ENCODE data around the gene CDK7.

CDK7 gene

DNA sequence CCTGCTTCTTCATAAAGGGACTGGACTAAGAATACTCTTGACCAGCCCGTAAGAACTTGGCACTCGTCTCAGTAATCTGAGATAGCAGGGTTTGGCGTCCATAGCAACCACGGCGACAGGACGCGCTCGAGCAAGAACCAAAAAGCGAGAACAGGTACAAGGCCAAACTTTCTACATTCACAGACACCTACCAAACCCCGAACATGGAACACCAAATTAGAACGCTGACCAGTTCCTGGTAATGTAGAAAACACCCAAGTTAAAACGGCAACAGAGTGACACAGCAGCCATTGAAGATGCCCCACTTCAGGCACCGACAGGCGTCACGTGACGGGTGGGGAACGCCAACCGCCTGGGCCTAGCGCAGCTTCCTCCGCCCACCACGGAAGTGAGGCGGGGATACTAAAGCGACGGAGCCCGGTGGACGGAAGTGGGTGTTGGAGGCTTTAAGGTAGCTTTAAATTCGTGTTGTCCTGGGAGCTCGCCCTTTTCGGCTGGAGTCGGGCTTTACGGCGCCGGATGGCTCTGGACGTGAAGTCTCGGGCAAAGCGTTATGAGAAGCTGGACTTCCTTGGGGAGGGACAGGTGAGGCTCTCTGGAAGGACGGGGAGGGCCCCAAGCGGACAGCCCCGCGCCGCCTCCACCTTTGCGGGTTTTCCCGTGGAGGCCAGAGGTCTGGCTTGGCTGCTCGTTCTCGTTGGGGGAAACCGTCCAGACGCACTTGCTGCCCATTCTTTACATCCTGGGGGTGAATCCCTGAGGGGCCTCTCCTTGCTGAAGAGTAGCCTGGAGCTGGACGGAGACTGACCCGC lies at the start of gene CDK7:
Gene CDK7 (plus strand): TSS at position 430 of the 812 bp plus-strand sequence. CDS start 90 bp downstream, at position 520.
- H3K4me3 ChIP-seq (ENCODE audit: low read depth, low read length) = peak within 1 kb of the TSS; percentile 96
- TF ChIP-seq, protein P1, sequence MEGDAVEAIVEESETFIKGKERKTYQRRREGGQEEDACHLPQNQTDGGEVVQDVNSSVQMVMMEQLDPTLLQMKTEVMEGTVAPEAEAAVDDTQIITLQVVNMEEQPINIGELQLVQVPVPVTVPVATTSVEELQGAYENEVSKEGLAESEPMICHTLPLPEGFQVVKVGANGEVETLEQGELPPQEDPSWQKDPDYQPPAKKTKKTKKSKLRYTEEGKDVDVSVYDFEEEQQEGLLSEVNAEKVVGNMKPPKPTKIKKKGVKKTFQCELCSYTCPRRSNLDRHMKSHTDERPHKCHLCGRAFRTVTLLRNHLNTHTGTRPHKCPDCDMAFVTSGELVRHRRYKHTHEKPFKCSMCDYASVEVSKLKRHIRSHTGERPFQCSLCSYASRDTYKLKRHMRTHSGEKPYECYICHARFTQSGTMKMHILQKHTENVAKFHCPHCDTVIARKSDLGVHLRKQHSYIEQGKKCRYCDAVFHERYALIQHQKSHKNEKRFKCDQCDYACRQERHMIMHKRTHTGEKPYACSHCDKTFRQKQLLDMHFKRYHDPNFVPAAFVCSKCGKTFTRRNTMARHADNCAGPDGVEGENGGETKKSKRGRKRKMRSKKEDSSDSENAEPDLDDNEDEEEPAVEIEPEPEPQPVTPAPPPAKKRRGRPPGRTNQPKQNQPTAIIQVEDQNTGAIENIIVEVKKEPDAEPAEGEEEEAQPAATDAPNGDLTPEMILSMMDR (IDR thresholded peaks at IDR 0.05; ENCODE audit: insufficient read depth, low read length, missing control alignments) = no peak
- CTCF ChIA-PET = interaction anchor here (1.1 kb wide), 1 partner anchor 100 kb away, joined by 3 read pairs; no protein-coding TSS in a partner anchor
- POLR2A ChIA-PET = interaction anchor here (0.6 to 1.5 kb wide), 3 partner anchors 12 to 135 kb away, joined by 3 to 7 read pairs (median 3); no protein-coding TSS in a partner anchor
- DNase-seq (ENCODE audit: low read depth, low spot score) = peak; percentile 47

DNA sequence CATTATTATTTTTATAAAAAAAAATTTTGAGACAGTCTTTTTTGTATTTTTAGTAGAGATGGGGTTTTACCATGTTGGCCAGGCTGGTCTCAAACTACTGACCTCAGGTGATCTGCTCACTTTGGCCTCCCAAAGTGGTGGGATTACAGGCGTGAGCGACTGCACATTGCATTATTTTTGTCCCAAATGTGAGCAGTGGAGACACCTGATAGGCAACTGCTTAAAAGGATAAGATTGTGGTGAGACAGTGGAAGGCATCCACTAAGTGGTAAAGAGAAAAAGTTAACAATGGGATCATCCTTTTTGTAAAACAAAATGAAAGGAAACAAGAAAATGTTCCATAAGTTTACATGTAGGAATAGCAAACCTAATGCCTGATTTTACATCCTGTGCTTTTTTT lies 47.3 kb upstream of the CDK7 start:
- no peak for DNase-seq (ENCODE audit: low read depth, low spot score)
- TF ChIP-seq, protein P1 (IDR thresholded peaks at IDR 0.05; ENCODE audit: insufficient read depth, low read length, missing control alignments) = no peak
- ChIA-PET CTCF (no interaction called here), POLR2A (no interaction called here)
- no peak overlapping the region for H3K4me3 ChIP-seq (ENCODE audit: low read depth, low read length)

DNA sequence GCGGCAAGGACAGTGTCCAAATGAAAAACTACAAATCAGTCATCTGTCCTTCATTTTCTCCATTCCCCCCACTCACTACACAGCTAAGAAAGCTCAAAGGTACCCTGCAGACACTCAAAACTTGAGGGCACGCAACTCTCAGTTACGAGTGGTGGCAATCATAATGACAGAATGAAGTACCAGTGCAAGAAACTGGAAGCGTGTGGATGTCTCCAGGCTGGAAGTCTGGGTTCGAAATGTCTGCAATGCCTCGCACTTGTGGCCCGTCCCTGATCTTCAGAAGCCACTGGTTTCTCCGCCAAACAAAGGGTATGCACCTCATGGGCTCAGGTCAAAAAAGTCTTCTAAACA lies 45.9 kb upstream of the CDK7 start:
- TF ChIP-seq, protein P1 (IDR thresholded peaks at IDR 0.05; ENCODE audit: insufficient read depth, low read length, missing control alignments) = no peak
- H3K4me3 ChIP-seq (ENCODE audit: low read depth, low read length) = peak overlapping the region; percentile 78
- POLR2A ChIA-PET = interaction anchor here (1.2 to 1.7 kb wide), 2 partner anchors 9 to 146 kb away, joined by 3 to 4 read pairs; no protein-coding TSS in a partner anchor
- DNase-seq (ENCODE audit: low read depth, low spot score) = no peak
- CTCF ChIA-PET = interaction anchor here (1.7 kb wide), 1 partner anchor 15 kb away, joined by 4 read pairs; no protein-coding TSS in a partner anchor

DNA sequence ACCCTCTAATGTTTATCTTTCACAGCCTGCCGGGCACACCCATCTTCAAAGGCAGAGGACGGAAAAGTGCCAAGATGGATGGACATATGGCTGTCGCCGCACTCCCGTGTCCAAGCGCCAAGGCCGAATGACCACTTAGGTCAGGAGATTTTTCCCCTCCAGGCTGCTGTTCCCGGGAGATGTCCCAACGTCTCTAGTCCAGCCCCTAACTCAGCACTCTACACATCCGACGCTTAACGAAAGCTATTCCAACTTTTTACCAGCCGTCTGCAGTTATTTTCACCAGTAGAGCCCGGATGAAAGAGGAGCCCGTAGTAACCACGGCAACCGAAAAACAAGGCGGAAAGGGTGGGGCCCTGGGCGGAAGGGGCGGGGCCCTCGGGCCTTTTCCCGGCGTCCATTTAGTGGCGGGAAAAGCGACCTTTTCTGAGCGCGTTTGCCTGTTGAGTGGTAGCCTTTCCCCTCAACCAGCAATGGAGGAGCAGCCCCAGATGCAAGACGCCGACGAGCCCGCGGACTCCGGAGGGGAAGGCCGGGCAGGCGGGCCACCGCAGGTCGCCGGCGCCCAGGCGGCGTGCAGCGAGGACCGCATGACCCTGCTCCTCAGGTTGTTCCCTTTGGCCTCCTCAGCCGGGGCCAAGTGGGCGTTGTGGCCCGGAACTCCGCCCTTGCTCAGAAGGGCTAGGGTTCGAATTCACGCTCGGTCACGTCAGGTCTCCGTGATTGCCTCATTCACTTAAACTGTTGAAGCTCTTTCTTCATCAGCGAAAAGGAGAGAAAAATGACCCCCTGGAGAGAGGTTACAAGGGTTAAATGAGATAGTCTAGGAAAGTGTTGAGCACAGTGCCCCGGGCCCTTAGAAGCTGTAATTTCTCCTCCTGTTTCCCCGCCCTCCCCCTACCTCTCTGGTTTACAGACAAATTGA lies 45.3 kb upstream of the CDK7 start, which contains the start of gene CENPH:
Gene CENPH (plus strand): TSS at position 422 of the 925 bp plus-strand sequence. CDS start 52 bp downstream, at position 474.
- peak within 1 kb of the TSS; percentile 78 for H3K4me3 ChIP-seq (ENCODE audit: low read depth, low read length)
- peak; percentile 31 for DNase-seq (ENCODE audit: low read depth, low spot score)
- TF ChIP-seq, protein P1 (IDR thresholded peaks at IDR 0.05; ENCODE audit: insufficient read depth, low read length, missing control alignments) = no peak
- CTCF ChIA-PET = interaction anchor here (1.1 to 1.7 kb wide), 2 partner anchors 16 to 96 kb away, joined by 3 to 4 read pairs; partner anchors contain the start of gene SLC30A5
- POLR2A ChIA-PET = interaction anchor here (1.1 to 1.7 kb wide), 4 partner anchors 9 to 145 kb away, joined by 3 to 4 read pairs (median 4); partner anchors contain the start of gene CCNB1

DNA sequence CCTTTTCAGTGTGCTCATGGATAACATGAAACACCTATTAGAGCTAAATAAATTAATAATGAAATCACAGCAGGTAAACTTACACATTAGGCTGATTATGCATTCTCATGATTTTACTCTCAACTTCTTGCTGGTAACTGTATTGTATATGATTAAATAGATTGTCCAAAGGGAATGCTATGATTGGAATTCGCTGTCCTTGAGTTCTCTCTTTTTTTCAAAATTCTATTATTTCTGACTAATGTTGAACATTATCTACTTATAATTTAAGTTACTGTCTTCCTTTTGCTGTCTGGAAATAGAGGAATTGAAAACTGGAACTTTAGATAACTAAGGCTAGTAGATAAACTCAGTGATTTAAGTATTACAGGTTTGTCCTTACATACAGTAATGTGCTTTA lies 32.2 kb upstream of the CDK7 start:
- DNase-seq (ENCODE audit: low read depth, low spot score) = no peak
- TF ChIP-seq, protein P1 (IDR thresholded peaks at IDR 0.05; ENCODE audit: insufficient read depth, low read length, missing control alignments) = no peak
- ChIA-PET POLR2A (no interaction called here), CTCF (no interaction called here)
- H3K4me3 ChIP-seq (ENCODE audit: low read depth, low read length) = no peak overlapping the region
